MV-4-11 (cell line): ENCODE measurements around the gene PRKCE.
A peak's percentile ranks its signal among the peaks of the same experiment; 100 is the strongest.

ENCODE experiments used
- DNase-seq: peaks from one replicate; lab custom pipeline; 2025; lab: John Stamatoyannopoulos, UW

PRKCE gene

DNA sequence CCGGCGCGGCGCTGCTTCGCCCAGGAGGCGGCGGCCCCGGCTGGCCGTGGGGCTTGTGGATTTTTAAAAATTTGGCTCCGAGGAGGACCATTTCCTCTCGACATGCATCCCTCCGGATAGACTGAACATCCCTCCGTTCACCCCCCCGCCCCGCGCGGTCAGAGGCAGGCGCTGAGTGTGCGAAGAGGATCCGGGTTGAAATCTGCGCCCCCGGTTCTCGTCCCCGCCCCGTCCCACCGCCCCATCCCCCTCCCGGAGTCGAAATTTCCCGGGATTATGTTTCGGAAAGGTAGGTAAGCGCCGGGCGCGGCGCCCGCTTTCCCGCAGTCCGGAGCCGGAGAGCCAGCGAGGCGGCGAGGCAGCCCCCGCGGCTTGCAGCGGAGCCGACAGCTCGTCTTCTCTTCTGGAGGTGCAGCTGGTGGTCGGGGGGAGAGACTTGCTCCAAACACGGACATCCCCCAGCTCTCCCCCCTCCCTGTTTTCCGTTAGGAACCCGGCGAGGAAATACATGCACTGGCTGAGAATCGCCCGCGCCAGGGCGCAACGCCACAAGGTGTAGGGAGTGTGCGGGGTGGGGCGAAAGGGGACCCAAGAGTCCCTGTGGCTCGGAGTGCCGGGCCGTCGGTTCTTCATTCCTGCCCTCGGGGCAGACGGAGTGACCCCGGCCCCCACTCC lies at the start of gene PRKCE:
Gene PRKCE (plus strand): TSS at position 261 of the 675 bp plus-strand sequence.
- no peak for DNase-seq

DNA sequence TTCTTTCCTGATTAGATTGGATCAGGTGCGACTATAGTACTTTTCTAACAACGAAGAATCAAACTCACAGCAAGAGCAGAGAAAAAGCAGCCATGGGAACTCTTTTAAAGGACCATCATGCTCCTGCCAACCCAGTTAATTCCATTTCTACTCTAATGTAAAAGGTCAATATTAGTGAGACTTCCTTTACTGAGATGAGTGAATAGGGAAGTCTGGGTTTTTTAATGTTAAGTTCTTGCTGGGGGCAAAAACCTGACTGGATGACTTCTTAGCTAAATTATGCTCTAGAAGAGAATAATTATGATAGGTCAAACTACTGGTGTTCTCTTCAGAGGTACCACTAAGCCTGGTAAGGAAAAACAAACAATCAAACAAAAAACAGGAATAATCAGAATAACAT lies 48.9 kb upstream of the PRKCE start:
- DNase-seq = no peak

DNA sequence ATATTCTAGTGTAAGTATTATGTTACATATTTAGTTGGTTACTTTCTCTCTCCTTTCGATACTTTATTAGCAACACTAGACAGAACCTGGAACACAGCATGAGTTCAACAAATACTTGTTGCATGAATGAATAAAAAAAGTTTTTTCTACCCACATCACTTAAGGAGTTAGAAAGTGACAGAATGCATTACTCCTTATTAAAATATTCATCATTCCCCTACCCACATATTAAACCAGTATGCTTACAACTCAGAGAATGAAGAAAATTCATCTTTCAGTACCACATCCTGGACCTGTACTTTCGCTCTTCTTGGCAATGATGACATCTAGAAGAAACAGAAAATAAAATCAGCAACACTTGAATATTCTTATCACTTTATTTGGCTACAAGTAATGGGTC lies 46.4 kb upstream of the PRKCE start:
- no peak for DNase-seq

DNA sequence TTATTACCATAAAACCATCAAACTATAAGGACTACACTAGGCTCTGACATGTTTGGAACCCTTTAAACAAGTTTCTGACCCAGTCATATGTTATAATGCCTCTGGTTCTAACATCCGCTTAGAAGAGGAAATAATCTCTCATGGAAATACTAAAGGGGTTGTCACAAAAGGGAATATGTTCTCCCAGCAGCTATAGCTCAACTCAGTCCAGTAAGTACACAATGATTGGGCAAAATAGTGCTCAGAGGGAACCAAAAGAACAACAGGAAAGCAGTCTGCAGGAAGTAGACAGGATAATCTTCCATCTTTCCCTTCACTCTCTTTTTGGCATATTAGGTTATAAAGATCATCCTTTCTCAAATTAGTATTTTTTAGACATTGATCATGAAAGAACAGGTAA lies 44.7 kb upstream of the PRKCE start:
- no peak for DNase-seq

DNA sequence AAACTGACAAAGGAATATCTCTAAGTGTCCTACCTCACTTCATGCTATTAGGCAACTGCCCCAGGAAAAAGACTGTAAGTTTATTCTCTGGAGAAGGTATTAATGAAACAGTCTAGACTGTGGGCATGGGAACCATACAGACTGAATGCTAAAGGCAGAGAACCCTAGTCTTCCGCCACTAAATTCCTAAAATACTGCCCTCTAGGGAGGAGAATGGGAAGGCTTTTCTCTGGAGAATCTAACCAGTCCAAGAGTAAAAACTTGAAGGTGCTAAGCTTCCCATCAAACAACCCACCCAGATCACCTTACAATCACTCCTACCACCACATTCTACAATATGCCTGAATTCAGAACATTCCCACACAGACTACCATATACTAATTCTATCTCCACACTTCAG lies 43.8 kb upstream of the PRKCE start:
- DNase-seq = no peak

DNA sequence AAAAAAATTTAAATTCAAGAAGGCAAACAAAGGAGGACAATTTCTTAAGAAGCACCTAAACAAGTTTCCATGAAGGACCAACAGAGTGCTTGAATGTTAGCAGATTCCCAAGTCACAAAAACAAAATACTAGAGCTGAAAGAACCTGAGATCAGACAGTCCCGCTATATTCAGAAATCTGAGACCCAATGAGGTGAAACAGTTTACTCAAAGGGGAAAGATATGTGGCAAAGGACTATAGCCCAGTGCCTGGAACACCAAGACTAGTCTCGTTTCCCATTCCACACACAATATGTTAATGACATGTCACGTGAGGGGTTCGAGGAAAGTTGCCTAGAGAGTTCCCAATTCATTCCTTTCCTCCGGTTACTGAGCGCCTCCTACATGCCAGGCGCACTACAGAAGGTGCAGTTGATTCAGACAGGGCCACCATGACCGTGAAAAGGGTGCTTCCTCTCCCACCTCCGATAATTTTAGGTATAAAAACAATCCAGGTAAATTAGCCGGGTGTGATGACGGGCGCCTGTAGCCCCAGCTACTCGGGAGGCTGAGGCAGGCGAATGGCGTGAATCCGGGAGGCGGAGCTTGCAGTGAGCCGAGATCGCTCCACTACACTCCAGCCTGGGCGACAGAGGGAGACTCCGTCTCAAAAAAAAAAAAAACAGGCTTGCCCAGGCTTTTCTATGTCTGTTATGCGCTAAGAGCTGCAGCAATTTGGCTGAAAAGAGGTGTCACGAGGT lies 41.0 kb upstream of the PRKCE start:
- DNase-seq = peak; percentile 79

DNA sequence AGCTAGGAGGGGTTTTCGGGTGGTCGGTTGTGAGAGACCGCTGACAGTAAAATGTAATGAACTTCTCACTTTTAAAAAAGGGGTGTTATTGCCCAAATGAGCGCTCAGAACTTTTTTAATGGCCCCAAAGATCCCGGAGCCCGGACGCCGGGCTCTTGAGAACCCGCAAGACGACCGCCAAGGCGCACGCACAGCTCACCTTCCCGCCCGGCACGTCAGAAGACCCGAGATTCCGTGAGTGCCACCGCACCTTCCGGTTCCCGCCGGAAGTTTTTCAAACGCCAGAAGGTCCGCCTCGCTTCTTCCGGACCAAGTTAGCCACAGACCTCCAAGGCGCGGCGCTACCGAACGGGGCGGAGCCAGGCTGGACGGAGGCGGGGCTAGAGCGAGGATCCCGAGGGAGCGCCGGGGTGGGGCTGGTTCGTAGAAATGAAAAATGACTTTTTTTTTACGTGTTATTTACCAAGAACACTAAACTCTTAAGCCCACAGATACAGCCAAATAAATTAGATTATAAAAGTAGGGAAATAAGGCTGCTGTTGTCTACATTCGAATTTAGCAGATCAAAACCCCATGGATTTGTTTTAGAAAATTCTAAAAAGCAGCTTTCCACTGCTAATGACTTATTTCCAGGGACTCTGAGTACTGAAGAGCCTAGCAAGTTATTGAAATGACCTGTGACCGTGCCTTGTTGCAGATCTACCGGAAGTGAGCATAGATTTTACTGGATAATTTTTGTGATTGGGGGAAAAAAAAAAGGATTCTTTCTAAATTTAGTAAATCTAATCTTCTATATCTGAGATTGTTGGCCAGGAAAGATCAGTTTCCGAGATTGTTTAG lies 40.2 kb upstream of the PRKCE start, which contains the start of gene SRBD1:
Gene SRBD1 (minus strand): TSS at position 248 of the 840 bp plus-strand sequence. CDS start 5,826 bp downstream, outside the sequence.
- DNase-seq = peak; percentile 93

DNA sequence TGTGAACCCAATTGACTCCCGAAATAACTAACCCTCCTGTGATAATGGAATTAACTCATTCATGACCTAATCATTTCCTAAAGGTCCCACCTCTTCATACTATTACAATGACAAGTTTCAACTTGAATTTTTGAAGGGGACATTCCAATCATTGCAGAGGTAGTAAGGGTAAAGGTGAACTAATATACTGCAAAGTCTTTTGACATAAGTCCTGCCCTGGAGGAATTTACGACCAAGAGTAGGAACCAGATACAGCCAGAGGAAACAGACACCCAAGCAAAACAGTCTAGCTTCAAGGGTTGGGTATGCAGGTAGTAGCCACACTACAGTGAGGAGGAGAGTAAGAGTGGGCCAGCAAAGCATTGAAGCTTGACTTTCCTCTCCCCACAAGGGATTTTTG lies 39.2 kb upstream of the PRKCE start:
- no peak for DNase-seq

DNA sequence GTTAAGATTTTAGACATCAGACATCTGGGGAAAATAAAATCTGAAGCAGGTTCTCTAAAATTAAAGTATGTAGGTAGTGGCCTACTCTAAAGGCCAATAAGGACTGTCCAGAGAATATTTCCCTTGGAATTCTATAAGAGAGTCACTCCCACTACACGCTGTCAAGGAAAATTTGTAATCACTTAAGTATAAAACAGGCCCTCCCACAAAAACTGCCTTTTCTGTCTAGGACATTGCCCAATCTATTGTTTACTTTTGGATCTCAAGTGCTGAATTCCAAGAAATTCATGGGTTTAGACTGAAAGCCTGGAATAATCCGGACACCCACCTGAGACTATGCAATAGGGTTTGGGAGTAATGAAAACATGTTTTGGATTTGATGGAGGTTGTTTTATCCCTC lies 38.7 kb upstream of the PRKCE start:
- DNase-seq = no peak

DNA sequence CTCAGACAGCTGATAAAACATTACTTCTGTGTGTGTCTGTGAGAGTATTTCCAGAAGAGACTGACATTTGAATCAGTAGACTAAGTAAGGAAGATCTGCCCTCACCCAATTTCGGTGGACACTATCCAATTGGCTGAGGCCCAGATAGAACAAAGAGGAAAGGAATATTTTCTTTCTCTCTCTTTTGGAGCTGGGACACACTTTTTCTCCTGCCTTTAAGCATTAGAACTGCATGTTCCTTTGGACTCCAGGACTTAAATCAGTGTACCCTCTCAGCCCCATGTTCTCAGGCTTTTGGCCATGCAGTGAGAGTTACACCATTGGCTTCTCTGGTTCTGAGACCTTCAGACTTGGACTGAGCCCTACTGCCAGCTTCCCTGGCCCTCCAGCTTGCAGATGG lies 37.1 kb upstream of the PRKCE start:
- DNase-seq = no peak

DNA sequence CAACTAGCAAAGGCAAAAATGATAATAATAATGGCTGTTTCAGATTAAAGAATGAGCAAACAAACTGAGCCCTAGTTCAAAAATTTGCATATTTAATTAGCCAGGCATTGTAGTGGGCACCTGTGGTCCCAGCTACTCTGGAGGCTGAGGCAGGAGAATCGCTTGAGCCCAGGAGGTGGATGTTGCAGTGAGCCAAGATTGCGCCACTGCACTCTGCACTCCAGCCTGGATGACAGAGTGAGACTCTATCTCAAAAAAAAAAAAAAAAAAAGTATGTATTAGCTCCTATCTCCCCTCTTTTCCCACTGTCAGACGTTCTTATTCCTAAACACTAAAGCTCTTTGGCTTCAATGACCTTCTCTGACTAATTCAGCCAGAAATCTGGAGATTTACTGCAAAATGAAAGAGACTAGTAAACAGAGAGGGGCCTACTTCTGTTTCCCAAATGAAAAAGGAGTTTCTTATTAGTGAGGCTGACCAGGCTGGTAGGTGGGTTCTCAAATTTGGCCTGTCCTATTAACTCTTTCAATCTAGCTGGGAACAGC lies 36.5 kb upstream of the PRKCE start:
- DNase-seq = no peak

DNA sequence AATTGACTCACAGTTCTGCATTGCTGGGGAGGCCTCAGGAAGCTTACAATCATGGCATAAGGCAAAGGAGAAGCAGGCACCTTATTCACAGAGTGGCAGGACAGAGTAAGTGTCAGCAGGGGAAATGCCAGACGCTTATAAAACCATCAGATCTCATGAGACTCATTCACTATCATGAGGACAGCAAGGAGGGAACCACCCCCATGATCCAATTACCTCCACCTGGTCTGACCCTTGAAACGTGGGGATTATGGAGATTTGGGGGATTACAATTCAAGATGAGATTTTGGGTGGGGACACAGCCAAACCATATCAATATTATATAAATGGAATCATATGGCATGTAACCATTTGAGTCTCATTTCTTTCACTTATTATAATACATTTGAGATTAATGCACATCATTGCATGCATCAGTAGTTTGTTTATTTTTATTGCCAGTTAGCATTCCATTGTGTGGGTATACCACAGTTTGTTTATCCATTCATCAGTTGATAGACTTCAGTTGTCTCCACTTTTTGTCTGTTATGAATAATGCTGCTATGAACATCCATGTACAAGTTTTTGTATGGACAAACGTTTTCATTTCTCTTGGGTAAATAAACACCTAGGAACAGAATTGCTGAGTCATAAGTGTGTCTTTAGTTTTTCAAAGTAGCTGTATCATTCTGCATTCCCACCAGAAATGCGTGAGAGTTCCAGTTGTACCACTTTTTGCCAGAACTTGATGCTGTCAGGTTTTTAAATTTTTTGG lies 34.6 kb upstream of the PRKCE start:
- DNase-seq = no peak

DNA sequence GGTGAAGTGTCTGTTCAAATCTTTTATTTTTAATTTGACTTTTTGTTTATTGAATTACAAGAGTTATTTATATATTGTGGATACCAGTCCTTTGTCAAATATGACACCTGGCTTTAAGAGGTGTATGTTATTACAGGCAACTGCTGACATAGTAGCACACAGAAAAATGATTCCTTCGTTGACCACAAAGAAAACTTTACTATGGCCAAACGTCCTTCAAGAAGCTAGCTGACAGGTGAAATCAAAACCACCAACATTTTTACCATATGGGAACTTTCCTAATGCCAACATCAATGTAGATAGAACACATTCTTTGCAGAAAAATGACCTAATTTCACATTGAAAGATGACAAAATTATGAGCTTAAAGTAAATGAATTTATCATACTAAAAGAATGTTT lies 34.0 kb upstream of the PRKCE start:
- no peak for DNase-seq

DNA sequence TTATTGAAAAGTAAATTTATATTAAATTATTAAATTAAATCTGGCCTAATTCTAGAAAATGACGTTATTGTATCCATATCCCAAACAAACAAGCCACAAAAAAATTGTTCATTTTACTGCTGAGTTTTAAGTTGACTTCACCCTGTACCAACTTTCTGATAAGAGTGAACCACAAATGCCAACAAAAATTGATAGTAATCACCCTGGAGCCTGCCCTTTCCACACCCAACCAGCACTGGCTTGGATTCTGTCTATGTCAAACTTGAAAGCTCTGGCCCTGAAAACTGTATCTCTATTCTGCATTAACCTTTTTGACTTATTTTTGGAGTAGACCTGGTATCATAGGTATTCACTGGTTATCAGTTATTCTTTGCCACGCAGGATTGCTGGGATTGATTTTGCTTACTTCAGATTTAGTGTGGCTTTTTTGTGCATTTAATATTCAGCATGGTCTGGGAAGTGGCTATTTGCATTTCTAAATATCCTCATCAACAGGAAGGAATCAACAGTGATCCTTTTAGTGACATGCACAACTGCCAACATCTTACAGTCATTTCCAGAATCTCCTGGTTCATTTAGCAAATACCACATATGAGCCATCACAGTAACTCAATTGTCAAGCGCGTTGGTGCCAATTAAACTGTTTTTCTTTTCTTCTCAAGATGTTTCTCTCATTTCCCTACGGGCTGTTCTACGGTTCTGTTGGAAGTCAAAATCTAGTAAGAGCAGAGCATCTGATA lies 29.0 kb upstream of the PRKCE start:
- no peak for DNase-seq

DNA sequence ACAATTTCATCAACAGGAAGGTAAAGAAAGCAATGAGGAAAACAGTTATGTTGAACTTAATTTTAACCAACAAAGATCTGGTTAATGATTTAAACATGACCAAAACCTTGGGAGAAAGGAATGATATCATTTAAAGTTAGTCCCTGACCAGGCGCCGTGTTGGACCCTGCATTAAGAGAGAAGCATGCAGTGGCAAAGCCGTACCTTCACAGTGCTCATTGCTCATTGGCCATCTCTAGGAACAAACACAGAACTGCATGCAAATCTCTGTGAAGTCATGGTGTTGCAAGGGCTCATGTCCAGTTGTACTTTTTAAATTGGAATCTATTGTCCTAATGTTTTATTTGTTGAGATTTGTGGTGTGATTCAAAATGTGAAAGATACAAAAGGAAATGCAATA lies 28.4 kb upstream of the PRKCE start:
- DNase-seq = no peak

DNA sequence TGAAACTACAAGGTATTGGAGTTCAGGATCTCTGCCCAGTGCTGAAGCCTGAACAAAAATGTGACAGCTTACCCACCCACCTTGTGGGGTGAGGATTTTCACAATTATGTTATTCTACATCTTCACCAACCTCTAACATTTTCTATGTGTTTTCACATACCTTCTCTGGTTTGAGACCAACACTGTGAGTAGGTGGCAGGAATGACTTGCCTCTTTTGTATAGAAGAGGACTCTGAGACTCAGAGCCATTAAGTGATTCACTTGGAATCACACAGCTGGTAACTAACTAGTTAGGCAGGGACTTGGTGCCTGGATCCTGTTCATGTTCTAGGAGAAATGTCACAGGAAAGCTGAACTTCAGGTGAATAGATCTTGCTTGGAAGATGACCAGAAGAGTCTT lies 25.7 kb upstream of the PRKCE start:
- no peak for DNase-seq

DNA sequence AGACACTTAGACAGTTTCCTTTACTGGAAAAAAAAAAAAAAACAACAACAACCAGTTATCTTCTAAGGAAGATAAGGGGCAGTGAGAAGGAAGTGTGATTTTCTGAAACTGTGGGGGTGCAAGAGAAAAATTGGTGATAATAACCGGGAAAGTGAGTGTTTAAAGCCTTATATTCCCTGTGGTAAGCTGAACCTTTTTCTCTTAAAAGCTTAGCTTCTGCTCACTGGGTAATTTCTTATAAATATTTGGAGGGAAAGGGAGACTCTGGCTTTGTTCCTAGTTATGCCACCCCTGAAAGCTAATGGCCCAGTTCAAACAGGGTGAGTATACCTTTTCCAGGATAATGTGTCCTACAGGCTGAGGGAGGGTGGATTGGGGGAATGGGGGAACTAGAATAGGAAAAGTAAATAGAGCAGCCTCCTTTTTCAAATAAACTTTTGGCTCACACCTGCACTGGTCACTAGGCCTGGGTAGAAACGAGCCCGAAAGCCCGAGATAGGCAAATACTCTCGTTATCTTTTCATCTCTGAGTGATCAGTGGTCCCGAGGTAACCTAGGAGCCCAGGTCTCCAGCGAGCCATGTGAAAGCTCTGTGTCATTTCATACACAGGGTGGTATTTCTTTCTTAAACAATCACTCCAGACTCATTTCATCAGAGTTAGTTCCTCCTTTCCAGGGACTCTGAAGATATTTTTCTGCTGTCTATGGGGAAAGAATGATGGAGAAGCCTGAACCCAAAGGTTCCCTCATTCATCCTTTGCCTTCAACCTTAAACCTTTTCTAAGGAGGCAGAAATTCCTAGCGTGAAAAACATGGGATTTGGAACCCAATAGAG lies 24.9 kb upstream of the PRKCE start:
- peak; percentile 15 for DNase-seq

DNA sequence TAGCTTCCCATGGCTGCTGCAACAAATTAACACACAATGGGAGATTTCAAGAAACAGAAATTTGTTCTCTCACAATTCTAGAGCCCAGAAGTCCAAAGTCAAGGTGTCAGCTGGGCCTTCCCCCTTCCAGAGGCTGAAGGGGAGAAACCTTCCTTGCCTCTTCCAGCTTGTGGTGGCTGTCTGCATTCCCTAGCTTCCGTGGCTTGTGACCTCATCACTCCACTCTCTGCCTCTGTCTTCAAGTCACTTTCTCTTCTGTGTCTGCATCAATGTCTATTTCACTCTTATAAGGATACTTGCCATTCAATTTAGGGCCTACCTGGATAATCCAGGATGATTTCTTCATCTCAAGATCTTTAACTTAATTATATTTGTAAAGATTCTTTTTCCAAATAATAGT lies 23.6 kb upstream of the PRKCE start:
- DNase-seq = no peak

DNA sequence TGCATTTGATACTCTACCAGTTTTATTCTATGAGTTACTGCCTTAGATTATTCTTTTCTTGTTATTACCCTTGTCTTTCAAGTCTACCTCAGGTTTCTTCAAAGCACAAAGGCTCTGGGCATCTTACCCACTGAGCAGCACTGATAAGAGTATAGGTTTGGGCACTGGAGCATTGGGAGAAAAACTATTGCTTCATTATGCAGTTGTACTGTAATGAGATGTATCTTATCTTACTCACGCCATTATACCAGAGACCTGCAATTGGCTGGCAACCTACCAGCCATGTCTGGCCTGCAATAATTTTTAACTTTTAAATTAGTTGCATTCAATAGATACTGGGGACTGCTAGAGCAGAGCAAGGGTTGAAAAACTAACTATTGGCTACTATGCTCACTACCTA lies 21.5 kb upstream of the PRKCE start:
- no peak for DNase-seq

DNA sequence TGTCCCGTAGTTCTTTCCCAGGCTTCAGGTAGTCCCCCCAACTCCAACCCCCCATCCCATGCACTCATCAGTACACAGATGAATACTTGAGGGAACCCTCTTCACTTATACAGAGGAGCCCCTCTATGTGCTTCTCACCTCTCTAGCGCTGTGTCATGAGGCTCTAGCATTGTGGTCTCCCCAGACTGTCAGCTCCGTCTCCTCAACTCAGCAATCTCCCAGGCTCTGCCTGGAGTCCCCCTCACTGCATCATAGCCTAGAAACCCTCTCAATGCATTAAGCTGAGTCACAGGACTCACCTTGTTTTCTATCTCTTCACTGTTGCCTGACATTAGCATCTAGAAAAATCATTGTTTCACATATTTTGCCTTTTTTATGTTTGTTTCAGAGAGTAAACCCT lies 20.2 kb upstream of the PRKCE start:
- DNase-seq = no peak
